HG03469 (cell line): ENCODE measurements around the gene KRT79.
"Not testable (repeated sequence)": the region's sequence is repeated elsewhere in the genome, so short reads cannot be mapped to it uniquely, and the experiment has no call there.

Experiments used
- ATAC-seq: cut with Tn5 transposase; IDR thresholded peaks from one replicate; pipeline ENCODE4 v1.9.1; 2021; ENCODE audit warnings: mild to moderate bottlenecking, moderate library complexity, moderate number of reproducible peaks; ENCODE audit not compliant: unreplicated experiment

KRT79 gene

GRCh38 chr12:52833922-52834726 lies at the start of gene KRT79:
Gene KRT79, minus strand, starts transcription at chr12:52834311. Its CDS starts 51 bp downstream, at chr12:52834260.
- ATAC-seq, result no peak

- not testable (repeated sequence) for ATAC-seq
Measured at GRCh38 chr12:52880499-52880898, 46.4 kb upstream of the KRT79 start.

GRCh38 chr12:52879394-52880351 lies 45.6 kb upstream of the KRT79 start:
- ATAC-seq, result no peak

DNA sequence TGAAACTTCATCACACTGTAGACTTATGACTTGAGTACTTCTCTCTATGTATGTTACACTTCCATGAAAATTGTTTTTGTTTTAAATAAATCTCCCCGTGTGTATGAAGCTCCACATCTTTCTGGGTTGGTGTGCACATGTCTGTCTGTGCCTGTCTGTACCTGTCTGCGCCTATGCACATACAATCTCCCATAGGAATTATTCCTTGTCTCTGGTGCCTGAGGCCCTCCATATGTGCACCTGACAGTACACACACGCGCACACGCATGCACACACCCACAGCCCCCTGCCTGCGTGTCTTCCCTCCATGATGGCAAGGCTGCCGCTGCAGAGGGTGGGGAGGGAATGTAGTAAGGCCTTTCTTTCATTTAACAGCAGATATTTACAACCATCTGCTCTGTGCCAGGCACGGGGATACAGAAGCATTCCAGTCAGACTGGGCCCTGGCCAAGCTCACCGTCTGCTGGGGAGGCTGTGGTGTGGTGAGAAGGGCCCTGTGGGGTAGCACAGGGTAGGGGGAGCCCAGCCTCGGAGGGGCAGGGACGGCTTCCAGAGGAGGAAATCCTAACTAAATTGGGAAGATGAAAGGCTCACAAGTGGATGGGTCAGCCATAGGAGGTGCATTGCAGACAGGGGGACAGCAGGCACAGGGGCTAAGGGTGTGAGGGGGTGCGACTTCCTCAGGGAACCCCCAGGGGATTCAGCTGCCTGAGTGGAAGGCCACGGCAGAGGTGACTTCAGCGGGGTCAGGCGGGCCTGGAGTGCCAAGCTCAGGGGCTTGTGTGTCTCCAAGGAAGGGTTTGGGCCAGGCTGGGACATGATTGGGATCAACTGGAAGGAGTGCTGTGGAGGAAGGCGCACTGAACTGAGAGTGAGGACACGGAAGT lies 44.6 kb upstream of the KRT79 start:
- no peak for ATAC-seq

DNA sequence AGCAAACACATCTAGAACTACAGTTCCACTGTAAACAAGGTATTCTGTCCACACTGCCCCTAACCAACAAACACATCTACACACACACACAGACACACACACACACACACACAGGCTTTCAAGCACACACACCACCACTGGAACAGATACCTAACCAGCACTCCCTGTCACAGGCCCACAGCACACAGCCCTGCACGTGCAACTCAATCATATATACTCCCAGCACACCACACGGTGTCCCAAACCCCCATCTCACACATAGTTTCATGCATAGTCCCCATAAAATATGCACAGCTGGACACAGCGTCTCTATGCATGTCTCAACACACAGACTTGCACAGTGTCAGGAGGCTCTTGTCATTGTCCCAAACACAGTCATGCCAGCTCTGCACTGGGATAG lies 43.1 kb upstream of the KRT79 start:
- ATAC-seq, result no peak

- no peak for ATAC-seq
Measured at GRCh38 chr12:52876372-52876771, 42.3 kb upstream of the KRT79 start.

DNA sequence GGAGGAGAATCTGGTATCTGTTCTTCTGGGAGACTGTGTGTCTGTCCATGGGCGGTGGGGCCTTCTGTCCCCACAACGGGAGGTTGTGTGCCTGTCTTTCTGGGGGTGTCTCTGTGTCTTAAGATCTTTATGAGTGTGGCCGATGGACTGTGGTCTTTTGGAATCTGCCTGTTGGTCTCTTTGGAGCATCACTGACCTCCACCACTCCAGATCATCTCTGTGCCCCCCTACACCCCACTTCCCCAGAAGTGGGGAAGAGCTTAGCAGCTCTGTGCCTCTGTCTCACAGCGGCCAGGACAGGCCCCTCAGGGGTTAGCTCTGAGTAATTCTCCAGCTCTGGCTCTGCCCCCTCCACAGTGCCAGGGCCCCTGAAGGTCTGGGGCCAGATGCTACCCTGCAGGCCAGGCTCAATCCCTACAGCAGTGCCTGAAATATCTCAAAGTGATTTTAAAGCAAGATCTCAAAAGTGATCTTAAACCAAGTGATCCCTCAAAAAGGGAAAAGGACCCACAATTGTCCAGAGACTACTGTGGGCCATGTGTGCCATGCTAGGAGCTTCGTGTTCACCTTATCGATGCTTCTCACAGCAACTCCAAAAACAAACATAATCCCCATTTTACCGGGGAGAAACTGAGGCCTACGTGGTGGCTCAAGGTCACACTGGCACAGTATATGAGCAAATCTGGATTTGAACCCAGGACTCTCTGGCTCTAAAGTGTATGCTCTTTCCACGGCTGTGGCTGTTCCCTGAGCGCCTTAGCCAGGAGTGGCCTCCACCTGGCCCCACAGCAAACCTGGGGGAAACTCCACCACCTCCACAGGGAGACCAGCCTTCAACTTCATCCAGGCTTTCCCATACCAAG lies 40.7 kb upstream of the KRT79 start:
- no peak for ATAC-seq

DNA sequence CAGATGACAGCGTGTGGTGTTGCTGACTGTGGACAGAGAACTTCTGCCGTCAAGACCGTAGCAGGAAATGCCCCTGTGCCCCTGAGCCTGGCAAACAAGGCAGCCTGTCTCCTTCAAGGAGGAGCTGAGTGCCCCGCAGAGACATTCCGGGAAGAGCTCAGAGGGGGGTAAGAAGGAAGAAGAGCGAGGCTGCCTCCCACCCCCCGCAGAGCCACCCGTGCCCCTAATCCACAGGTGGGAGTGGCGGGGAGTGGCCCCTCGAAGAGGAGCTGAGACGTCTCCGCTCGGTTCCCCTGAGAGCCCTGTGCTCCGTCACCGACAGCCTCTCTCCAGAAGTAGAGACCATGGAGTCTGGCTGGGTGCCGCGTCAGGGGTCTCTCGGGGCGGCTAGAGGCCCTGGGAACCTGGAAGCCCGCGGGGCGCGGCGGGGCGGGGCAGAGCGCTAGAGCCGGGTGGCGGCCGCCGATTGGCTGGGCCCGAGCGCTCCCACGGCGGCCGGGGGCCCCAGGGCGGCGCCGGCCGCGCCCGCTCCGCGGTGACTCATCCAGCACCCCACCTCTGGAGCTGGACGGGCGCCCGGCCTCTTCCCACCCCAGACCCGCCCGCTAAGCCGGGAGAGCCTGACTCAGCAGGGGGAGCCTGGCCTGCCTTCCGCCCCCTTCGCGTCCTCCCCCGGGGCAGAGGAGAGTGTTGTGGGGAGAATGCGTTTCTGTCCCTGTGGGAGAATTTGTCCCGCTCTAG lies 39.9 kb upstream of the KRT79 start:
- no peak for ATAC-seq

GRCh38 chr12:52873513-52873831 lies 39.4 kb upstream of the KRT79 start:
- no peak for ATAC-seq

DNA sequence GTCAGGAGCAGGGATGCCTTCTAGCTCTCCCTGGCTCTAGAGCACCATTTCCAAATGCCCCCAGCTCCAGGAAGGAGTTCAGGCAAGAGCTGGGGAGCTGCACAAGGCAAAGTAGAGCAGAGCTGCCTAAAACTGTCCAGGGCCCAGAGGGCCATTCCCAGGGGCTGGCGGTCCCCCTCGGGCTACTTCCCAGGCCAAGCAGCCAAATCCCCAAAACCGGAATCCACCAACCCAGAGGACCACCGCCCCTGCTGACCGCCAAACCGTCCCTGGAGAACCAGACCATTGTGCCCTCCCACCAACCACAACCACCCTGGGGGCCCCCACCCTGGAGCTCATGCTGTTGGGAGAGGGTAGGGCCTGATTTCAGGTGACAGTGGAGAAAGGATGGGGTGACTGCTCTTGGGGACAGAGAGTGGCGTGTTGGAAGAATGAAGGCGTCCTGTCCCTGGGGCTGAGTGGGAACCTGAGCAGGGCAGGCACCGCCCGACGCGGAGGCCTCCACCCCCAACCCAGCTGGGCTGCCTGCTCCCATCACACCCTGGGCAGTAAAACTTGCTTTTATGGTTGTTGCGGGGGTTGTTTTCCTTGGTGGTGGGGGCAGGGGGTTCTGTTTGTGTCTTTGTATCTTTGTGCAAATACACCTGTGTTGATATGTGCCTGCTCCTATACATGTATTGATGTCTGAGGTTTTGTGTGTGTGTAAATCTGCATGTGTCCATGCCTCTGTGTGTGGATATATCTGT lies 38.7 kb upstream of the KRT79 start:
- no peak for ATAC-seq

DNA sequence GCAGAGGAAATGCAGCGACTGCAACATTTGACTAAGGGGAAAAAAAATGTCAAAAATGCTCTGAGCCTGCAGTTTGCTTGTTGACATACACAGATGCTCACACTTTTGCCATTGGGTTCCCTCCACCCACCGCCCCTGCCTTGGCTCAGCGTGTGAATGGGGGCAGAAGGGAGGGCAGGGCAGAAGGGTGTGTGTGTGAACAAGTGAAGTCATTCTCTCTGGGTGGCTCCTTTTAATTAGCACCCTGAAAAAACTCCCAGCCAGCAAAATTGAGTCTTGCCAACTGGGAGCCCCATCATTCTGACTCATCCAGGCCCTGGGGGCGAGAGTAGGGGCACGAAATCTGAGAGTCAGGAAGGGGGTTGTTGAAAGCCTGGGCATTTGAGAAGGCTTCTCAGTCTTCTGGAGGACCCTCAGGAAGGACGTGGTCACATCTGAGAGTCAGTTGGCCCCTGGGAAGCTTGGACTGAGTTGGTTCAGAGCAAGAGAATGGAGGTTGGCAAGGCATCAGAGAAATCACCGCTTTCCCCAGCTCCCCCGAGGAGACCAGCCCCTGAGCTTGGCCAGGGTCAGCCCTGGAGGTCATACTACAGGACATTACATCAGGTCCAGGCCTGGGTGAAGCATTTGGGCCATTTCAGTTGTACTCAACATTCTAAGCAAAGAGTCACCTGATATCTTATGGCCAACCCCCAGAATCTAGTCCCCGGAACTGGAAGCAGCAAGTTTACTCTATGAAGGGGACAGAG lies 37.4 kb upstream of the KRT79 start:
- ATAC-seq, result no peak

DNA sequence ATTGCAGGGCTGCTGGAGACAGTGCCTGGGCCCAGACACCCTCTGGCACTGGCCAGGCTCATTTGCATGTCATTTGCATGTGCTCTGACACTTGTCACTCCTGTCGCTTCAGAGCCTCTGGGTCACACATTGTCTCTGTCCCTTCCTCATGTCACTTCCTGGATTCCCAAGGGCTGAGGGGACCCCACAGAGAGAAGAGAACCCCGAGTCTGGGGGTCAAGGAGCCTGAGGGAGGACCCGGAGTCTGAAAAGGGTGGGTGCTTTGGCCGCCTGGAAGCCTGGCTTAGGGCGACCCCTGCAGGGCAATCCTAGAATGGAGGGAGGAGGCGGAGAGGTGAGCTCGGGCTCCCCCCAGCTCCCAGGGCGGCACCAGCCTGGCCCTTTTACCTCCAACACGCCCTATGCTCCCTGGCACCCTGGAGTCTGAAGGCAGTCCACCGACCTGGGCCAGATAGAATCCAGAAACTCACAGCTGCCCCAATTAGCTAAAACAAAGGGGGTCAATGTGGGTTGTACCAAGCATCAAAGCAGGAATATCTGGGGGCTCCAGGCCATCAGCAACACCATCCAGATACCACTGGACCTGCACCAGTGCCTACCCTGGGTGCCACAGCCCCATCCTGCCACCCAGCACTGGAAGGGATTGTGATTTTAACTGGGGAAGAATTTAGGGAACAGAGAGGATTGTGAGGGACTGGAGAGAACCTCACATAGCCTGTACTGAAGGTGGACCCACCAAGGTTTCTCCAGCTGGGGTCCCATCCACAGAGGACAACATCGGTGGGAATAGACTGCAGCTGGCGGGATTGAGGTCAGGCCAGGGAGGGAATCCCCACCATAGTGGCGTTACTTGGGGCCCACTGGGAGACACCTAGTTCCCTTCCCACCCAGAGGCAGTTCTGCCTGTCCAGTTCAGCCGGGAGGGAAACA lies 36.5 kb upstream of the KRT79 start:
- ATAC-seq, result peak; percentile 43

DNA sequence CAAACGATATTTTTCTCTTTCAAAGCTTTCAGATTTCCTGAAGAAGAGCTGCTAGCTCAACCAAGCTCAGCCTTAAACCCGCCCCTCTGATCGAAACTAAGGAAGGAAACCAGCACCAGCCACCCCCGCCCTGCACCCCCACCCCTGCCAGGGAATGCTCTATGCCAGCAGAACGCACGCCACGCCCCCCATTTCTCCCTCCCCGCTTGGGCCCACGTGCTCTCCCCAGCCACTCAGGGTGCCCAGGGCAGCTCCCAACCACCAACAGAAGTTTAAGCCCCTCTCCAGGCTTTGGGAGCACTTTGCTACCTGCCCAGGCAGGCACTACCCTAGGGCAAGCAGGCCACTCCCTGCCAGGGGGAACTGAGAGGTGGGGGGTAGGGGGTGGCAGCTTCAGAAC lies 33.5 kb upstream of the KRT79 start:
- no peak for ATAC-seq

- ATAC-seq, result no peak
Measured at GRCh38 chr12:52867152-52867551, 33.0 kb upstream of the KRT79 start.

DNA sequence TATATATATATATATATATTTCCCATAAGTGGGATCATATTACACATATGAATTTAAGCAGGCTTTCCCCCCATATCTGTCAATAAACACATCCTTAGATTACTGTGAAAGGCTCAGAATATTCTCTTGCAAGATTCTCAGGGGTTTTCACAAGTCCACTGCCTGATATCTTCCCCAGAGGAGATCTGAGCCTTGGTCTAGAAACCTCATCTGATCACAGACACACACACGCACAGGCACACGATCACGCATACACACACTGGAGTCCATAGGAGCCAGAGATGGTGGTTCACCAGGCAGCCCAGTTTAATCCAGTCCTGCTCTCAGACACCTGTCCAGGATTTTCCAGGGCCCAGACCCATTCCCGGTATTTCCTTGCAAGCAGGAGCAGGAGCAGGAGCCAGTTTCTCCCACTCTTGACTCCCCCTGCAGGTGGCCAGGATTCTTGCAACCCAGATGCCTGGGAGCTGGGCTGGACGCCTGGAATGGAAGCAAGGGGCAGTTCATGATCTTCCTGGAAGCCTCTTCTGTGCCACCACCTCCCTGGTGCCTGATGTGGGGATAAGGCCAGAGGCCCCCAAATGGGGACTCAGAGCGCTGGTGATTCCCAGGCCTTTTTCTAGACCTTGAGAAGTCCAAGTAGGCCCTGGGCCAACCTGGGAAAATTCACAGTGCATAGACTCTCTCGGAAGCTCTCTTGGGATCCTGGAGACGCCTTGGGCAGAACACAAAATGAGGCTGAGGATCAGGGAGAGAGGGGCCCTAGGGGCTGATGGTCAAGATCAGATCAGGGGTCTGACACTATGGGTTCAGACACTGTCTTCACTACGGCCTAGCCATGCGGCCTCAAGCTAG lies 31.2 kb upstream of the KRT79 start:
- ATAC-seq, result no peak

DNA sequence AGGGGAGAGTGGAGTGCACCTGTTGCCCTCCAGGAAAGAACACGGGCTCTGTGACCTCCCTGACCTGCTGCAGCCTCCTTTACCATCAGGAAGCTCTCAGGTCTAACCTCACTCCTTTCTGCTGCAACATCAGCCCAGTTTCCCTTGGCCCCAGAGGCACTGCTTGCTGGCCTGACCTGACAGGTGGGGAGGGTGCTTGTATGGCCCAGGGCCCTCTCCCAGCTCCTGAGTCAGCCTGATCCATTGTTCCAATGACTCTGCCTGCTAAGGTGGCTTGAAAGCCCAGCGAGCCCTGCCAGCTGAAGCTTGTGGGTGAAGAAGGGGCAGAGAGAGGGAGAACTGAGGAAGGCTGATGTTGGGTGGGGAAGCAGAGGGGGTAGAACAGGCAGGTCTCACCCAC lies 27.9 kb upstream of the KRT79 start:
- no peak for ATAC-seq
